K562 (cell line): ENCODE results near the gene ANKRD44. TPM values are rescaled to one million over a fixed set of nuclear protein-coding genes. Genes with fewer than 3 reads are reported as not detected.

Source experiments
- BRCA1 ChIP-seq, 2 experiments: fragments of 450-650 bp in 1 of 2; sonication (generic) in 1 of 2; formaldehyde crosslinking in 1 of 2; IDR thresholded peaks; 2 replicates each; pipeline versions ENCODE4 v1.5.0 to v1.6.1; 2017 to 2020; ENCODE audit warnings: mild to moderate bottlenecking in 1 of 2, missing genetic modification reagents in 1 of 2
- C11orf30 ChIP-seq: fragments of 450-650 bp; IDR thresholded peaks from 2 replicates; pipeline ENCODE4 v1.6.1; 2016; ENCODE audit warnings: low read depth, mild to moderate bottlenecking
- CHAMP1 ChIP-seq: fragments of 450-650 bp; IDR thresholded peaks from 2 replicates; pipeline ENCODE4 v1.6.1; 2016; ENCODE audit warnings: mild to moderate bottlenecking
- ELF4 ChIP-seq: fragments of 450-650 bp; formaldehyde crosslinking; IDR thresholded peaks from 2 replicates; pipeline ENCODE4 v1.4.0; 2022; ENCODE audit warnings: missing genetic modification characterization
- PURB ChIP-seq: sonication (generic); formaldehyde crosslinking; IDR thresholded peaks from 2 replicates; pipeline ENCODE4 v1.9.0; 2021; ENCODE audit warnings: low read depth, mild to moderate bottlenecking, missing genetic modification reagents
- TAF15 ChIP-seq: fragments of 200-400 bp; formaldehyde crosslinking; IDR thresholded peaks from 2 replicates; pipeline ENCODE4 v1.6.1; 2017; ENCODE audit warnings: mild to moderate bottlenecking, low read depth, low read length, moderate library complexity
- ZNF318 ChIP-seq, 2 experiments: fragments of 450-650 bp; IDR thresholded peaks; 2 replicates each; pipeline ENCODE4 v1.6.1; 2016; ENCODE audit warnings: mild to moderate bottlenecking in 2 of 2, borderline replicate concordance in 1 of 2, low read depth in 1 of 2, moderate library complexity in 1 of 2
- ZNF592 ChIP-seq: fragments of 450-650 bp; IDR thresholded peaks from 2 replicates; pipeline ENCODE4 v1.6.1; 2017; ENCODE audit warnings: antibody characterized with exemption, mild to moderate bottlenecking
- ZNF778 ChIP-seq: fragments of 450-650 bp; formaldehyde crosslinking; IDR thresholded peaks from 2 replicates; pipeline ENCODE4 v1.4.0; 2020; ENCODE audit warnings: mild to moderate bottlenecking, moderate library complexity
- polyA plus RNA-seq, 8 experiments: library from polyadenylated mRNA; depleted of rRNA in 4 of 8; stranded (reverse) in 5 of 8; unstranded in 3 of 8; fragments of >200 nt; fragmentation: Nextera tagmentation in 2 of 8; fragmentation: Illumina TruSeq in 1 of 8; extraction: Ambion mirVana in 2 of 8; extraction: Trizol in 1 of 8; gene quantifications; 2 replicates each; pipeline versions ENCODE4 v1.2.1 to v1.2.3, GENCODE V29; 2011 to 2014; ENCODE audit warnings: inconsistent platforms in 1 of 8, missing spikeins in 1 of 8
- total RNA-seq, 7 experiments: library from RNA; depleted of rRNA in 6 of 7; stranded (reverse); fragments of >200 nt in 6 of 7; fragmentation: Illumina TruSeq in 2 of 7; extraction: Trizol in 2 of 7; gene quantifications; 2 replicates each; pipeline versions ENCODE4 v1.2.1 to v1.2.3, GENCODE V29; 2011 to 2021; ENCODE audit warnings: low replicate concordance in 1 of 7

The ANKRD44 gene
- total and polyA plus RNA-seq, 9 of the 15 experiments (the other 6 are each of a cell fraction or from before 2014, with no cell fraction given), result 0.03 to 0.64 (median 0.07) TPM; not detected in 3

GRCh38 chr2:196939371-196939770 is 371.2 kb downstream of the ANKRD44 start (continued):
- TF ChIP-seq ZNF318 (IDR thresholded peaks at IDR 0.05; ENCODE audit: borderline replicate concordance in 1 of 2, low read depth in 1 of 2), result no peak
- no peak for TF ChIP-seq ZNF778
- TF ChIP-seq CHAMP1, result no peak
- TF ChIP-seq C11orf30, result no peak
- TF ChIP-seq PURB (CRISPR knock-in tag), result no peak
- TF ChIP-seq BRCA1 (IDR thresholded peaks at IDR 0.05), result no peak
- no peak for TF ChIP-seq BRCA1 (CRISPR knock-in tag; IDR thresholded peaks at IDR 0.05)
- no peak for TF ChIP-seq ELF4 (CRISPR knock-in tag)
- TF ChIP-seq ZNF592, result no peak
- TF ChIP-seq TAF15, result no peak
